ENCODE data around the gene C10orf90. TPM values are rescaled to one million over a fixed set of nuclear protein-coding genes. Genes with fewer than 3 reads are reported as not detected.

Gene C10orf90
- total RNA-seq, 2 donors from 2014 or later = not detected

DNA sequence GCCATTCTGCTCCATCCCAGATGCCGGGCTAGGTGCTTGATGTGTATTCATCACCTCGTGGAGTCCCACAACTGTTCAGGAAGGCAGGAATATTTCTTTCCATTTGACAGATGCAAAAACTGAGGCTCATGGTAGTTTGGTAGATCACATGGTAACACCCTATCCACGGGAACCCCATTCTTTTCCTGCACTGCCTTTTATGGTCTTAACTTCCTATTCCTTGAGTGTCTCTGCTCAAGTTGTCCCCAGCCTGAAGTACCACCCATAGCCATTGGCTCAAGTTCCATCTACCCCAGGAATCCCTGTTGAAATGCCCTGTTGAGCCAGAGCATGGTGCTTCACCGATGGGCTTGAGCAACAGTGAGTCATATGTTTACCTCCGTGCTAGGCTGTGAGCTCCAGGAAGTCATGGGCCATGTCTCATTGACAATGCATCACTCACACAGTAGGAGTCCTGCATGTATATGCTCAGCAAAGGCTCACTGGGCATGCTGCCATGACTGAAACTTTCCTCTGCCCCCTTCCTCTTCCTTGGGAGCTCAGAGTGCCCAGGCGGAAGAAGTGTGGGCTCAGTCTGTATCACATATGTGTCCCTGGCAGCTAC lies 210.5 kb downstream of the C10orf90 start:
- Mint-ChIP-seq H3K9me3 (peaks cover 0 to 3% of the 10 kb centered on the region in 2 donors), H3K27me3 (ENCODE audit: low read depth) (peaks cover 15% of the 10 kb centered on the region), H3K27ac (no peak overlapping the region), H3K4me3 (no peak overlapping the region), H3K36me3 (ENCODE audit: insufficient read depth in 2 of 2) (no peaks in the 10 kb centered on the region), H3K4me1 (ENCODE audit: low read depth) (no peaks in the 10 kb centered on the region)
- no peak for DNase-seq
- ATAC-seq (replicated peaks in 1 of 2) = peak; percentile 22 to 80

DNA sequence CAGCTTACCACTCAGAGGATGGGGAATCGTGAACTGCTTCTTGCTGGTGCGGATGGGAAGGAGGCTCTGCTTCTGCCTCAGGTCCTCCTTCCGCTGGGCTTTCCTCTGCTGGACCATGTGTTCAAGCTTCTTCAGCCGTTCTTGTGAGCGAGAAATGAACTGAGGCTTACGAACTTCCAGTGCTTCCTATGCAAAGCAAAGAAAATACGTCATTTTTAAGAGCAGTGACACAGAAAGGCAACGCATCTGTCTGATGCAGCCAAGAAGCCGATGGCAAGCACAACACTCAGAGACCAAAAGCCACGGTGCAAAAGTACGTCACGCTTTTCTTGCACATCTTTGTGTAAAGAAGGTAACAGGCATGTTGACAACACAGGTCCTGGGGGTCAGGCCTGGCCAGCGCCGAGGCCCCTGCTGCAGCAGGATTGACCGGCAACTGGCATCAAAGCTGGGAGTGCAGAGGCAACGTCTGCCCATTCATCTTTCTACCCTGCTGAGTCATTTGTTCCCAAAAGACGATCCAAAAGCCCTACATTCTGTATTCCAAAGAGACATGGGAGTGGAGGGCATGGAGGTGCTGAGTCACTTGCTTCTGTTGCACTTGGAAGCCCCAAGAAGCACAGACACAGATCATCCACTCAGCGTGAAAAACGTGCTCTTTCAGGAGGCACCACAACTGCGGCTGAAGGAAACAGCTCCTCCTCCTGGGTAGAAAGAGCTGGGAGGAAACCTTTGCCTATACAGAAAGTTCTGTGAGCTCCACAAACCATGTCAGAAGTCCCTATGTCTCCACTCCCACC lies 211.3 kb downstream of the C10orf90 start:
- DNase-seq (no peak), ATAC-seq (replicated peaks in 1 of 2) (no peak)
- H3K36me3 Mint-ChIP-seq (ENCODE audit: insufficient read depth in 2 of 2) = no peaks in the 10 kb centered on the region
- H3K4me1 Mint-ChIP-seq (ENCODE audit: low read depth) = no peaks in the 10 kb centered on the region
- no peak overlapping the region for H3K27ac Mint-ChIP-seq
- peaks cover 15% of the 10 kb centered on the region for H3K27me3 Mint-ChIP-seq (ENCODE audit: low read depth)
- H3K9me3 Mint-ChIP-seq = peaks cover 0 to 3% of the 10 kb centered on the region in 2 donors
- no peak overlapping the region for H3K4me3 Mint-ChIP-seq

DNA sequence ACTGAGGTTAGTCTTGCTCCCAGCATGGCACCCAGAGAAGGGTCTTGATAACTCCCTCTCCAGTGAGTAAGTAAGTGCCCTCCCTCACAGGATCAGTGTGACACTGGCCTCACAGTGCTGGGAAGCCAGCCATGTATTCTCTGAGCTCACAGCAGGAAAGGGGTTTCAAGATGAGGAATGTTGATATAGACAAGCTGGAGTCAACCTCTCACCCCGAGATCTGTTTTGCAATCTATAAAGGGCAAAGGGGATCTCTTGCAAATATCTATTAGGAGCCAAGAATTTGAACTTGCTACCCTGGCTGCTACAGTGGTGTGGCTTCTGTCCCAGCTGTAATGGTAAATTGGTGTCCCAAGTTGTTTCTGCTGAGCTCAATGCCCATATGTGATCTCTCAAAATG lies 212.0 kb downstream of the C10orf90 start:
- H3K4me1 Mint-ChIP-seq (ENCODE audit: low read depth) = no peaks in the 10 kb centered on the region
- H3K4me3 Mint-ChIP-seq = no peak overlapping the region
- peaks cover 0 to 2% of the 10 kb centered on the region in 2 donors for H3K9me3 Mint-ChIP-seq
- DNase-seq (no peak), ATAC-seq (replicated peaks in 1 of 2) (no peak)
- H3K27me3 Mint-ChIP-seq (ENCODE audit: low read depth) = peaks cover 12% of the 10 kb centered on the region
- no peak overlapping the region for H3K27ac Mint-ChIP-seq
- no peaks in the 10 kb centered on the region for H3K36me3 Mint-ChIP-seq (ENCODE audit: insufficient read depth in 2 of 2)

DNA sequence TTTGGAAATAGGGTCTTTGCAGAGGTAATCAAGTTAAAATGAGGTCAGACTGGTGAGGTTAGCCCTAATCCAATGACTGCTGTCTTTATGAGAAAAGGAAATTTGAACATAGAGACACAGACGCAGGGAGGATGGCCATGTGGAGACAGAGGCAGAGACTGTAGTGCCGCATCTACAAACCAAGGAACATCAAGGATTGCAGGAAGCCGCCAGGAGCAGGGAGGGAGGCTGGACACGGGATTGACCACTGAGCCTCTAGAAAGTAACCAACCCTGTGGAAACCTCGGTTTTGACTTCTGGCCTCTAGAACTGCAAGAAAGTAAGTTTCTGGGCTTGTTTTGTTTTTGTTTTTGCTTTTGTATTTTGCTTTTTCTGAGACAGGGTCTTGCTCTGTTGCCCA lies 213.9 kb downstream of the C10orf90 start:
- Mint-ChIP-seq H3K27me3 (ENCODE audit: low read depth) (no peaks in the 10 kb centered on the region), H3K9me3 (peaks cover 0 to 1% of the 10 kb centered on the region in 2 donors), H3K4me3 (no peak overlapping the region), H3K4me1 (ENCODE audit: low read depth) (no peaks in the 10 kb centered on the region), H3K36me3 (ENCODE audit: insufficient read depth in 2 of 2) (no peaks in the 10 kb centered on the region), H3K27ac (no peak overlapping the region)
- ATAC-seq (replicated peaks in 1 of 2) (no peak), DNase-seq (no peak)

DNA sequence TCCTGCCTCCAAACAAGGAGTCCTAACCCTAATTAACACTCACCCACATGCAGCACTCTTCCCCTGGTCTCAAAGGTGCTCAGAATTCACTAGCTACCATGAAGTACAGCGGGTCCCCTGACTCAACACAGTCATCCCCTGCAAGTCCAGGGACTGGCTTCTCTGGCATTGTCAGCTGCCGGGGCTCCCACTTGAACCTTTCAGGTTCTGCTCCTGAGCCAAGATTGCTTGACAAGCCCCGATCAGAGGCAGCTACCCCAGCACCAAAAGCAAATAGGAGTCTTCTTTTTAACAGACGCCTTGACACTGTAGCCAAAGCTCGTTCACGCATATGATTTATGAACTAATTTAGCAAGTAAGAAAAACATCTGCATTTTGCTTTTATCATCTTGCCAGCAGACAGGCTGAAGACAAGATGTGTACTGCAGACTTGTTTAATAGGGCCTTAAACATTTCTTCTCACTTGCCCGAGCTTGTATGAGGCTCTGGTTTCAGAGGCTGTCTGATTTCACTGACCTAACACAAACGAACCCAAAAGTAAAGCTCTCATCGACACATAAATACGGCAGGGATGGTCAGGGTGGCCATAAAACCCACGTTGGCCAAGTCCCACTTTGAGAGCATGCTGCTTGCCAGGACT lies 214.6 kb downstream of the C10orf90 start:
- ATAC-seq (replicated peaks in 1 of 2) = no peak
- Mint-ChIP-seq H3K9me3 (peaks cover 0 to 1% of the 10 kb centered on the region in 2 donors), H3K27me3 (ENCODE audit: low read depth) (no peaks in the 10 kb centered on the region), H3K4me3 (no peak overlapping the region), H3K36me3 (ENCODE audit: insufficient read depth in 2 of 2) (no peaks in the 10 kb centered on the region), H3K27ac (no peak overlapping the region), H3K4me1 (ENCODE audit: low read depth) (no peaks in the 10 kb centered on the region)
- DNase-seq = no peak

DNA sequence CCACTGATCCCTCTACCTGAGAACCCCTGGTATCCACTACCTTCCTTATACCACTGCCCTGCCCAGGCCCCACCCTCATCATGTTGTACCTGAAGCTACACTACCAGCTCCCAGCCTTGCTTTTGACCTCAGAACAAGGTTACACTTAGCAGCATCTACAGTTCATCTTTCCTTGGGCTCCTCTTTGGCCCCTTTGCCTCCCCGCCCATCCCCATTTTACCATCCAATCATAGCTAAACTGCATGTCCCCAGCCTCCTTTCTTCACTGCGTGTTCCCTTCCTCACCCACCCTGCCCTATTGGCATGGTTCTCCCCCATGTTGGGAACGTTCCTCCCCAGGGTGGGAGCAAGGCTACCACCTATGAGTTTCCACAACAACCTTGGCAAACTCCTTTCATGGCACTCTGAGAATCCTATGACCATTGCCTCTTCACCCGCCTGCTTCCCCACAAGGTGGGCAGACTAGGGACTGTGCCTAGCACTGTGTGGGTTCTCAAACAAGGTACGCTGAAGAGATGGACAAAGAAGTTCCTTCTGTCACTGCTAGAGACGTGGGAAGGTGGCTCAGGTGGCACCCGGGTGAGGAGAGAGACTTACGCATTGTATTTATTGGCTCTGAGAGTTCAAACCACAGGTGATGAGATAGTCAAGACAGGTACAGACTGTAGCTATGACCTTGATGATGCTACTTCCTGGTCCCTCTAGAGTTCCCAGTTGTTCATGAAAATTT lies 215.3 kb downstream of the C10orf90 start:
- H3K4me3 Mint-ChIP-seq = no peak overlapping the region
- no peak overlapping the region for H3K27ac Mint-ChIP-seq
- ATAC-seq (replicated peaks in 1 of 2) (no peak), DNase-seq (no peak)
- H3K9me3 Mint-ChIP-seq = no peaks in the 10 kb centered on the region
- H3K27me3 Mint-ChIP-seq (ENCODE audit: low read depth) = no peaks in the 10 kb centered on the region
- no peaks in the 10 kb centered on the region for H3K36me3 Mint-ChIP-seq (ENCODE audit: insufficient read depth in 2 of 2)
- H3K4me1 Mint-ChIP-seq (ENCODE audit: low read depth) = no peaks in the 10 kb centered on the region

DNA sequence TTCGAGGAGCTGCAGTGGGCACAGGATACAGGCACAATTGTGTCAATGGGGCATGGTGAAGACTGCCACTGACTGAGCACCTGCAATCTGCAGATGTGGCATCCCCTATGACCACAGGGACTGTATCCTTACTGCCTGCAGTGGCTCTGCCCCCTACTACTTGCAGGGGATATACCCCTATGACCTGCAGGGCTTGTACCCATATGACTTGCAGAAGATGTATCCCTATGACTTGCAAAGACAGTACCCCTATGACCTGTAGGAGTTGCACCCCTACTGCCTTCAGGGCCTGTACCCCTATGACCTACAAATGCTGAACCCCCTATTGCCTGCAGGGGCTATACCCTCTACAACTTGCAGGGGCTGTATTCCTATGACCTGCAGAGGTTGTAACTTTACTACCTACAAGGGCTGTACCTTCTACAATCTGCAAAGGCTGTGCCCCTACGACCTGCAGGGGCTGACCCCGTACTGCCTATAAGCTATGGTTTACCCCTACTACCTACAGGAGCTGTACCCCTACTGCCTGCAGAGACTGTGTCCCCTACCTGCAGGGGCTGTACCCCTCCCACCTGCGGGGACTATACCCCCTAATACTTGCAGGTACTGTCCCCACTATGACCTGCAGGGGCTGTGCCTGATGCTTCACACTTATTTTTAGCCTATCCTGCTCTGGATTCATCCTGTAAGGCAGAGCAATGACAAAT lies 216.3 kb downstream of the C10orf90 start:
- Mint-ChIP-seq H3K27me3 (ENCODE audit: low read depth) (no peaks in the 10 kb centered on the region), H3K36me3 (ENCODE audit: insufficient read depth in 2 of 2) (no peaks in the 10 kb centered on the region), H3K4me3 (no peak overlapping the region), H3K27ac (no peak overlapping the region), H3K4me1 (ENCODE audit: low read depth) (no peaks in the 10 kb centered on the region), H3K9me3 (no peaks in the 10 kb centered on the region)
- ATAC-seq (replicated peaks in 1 of 2) (no peak), DNase-seq (no peak)

DNA sequence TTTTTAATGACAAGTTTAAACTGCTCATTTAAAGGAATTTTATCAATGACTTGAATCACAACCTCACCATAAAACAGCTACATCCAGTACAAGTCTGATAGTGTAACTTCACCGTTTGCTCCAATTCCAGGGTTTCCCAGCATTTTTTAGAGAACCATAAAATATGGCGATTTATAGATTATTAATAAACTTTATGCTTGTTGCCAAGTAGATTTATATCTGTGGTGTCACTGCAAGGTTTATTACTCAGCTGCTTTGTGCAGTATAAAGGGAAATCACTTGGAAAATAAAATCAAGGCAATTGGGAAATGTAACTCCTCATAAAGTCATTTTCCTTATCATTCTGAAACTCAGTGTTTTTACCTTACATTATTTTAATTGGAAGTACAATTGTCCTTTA lies 218.2 kb downstream of the C10orf90 start:
- Mint-ChIP-seq H3K36me3 (ENCODE audit: insufficient read depth in 2 of 2) (no peaks in the 10 kb centered on the region), H3K4me3 (no peak overlapping the region), H3K4me1 (ENCODE audit: low read depth) (no peaks in the 10 kb centered on the region), H3K9me3 (peaks cover 0 to 2% of the 10 kb centered on the region in 2 donors), H3K27me3 (ENCODE audit: low read depth) (no peaks in the 10 kb centered on the region), H3K27ac (no peak overlapping the region)
- ATAC-seq (replicated peaks in 1 of 2) (no peak), DNase-seq (no peak)

DNA sequence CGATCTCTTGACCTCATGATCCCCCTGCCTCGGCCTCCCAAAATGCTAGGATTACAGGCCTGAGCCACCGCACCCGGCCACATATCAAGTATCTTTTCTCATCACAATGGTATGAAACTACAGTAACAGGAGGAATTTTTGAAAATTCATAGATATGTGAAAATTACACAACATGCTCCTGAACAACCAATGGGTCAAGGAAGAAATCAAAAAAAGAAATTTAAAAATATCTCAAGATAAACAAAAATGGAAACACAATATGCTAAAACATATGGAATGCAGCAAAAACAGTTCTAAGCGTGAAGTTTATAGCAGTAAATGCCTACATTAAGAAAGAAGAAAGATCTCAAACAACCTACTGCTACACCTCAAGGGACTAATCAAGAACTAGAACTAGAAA lies 222.4 kb downstream of the C10orf90 start:
- Mint-ChIP-seq H3K9me3 (peaks cover 3 to 7% of the 10 kb centered on the region in 2 donors), H3K27me3 (ENCODE audit: low read depth) (no peaks in the 10 kb centered on the region), H3K4me3 (no peak overlapping the region), H3K4me1 (ENCODE audit: low read depth) (no peaks in the 10 kb centered on the region), H3K27ac (no peak overlapping the region), H3K36me3 (ENCODE audit: insufficient read depth in 2 of 2) (no peaks in the 10 kb centered on the region)
- no peak for ATAC-seq (replicated peaks in 1 of 2)
- no peak for DNase-seq

DNA sequence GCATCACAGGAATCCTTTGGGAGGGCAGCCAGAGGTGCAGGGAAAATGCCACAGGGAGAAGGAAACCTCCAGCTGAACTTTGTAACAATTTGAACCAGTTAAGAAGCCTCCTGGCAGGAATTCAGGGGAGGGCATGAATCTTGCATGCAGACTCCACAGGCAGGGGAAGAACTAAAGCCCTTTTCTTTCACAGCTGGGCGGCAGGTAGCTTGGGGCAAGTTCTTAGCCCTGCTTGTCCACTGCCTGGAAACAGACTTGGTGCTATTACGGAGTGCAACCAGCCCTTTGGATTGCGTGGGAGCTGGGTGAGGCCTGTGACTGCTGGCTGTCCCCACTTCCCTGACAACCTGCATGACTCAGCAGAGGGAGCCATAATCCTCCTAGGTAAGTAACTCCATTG lies 230.6 kb downstream of the C10orf90 start:
- Mint-ChIP-seq H3K4me1 (ENCODE audit: low read depth) (no peaks in the 10 kb centered on the region), H3K27me3 (ENCODE audit: low read depth) (no peaks in the 10 kb centered on the region), H3K36me3 (ENCODE audit: insufficient read depth in 2 of 2) (no peaks in the 10 kb centered on the region), H3K4me3 (no peak overlapping the region), H3K9me3 (peaks cover 3 to 4% of the 10 kb centered on the region in 2 donors), H3K27ac (no peak overlapping the region)
- ATAC-seq (replicated peaks in 1 of 2) (no peak), DNase-seq (no peak)

DNA sequence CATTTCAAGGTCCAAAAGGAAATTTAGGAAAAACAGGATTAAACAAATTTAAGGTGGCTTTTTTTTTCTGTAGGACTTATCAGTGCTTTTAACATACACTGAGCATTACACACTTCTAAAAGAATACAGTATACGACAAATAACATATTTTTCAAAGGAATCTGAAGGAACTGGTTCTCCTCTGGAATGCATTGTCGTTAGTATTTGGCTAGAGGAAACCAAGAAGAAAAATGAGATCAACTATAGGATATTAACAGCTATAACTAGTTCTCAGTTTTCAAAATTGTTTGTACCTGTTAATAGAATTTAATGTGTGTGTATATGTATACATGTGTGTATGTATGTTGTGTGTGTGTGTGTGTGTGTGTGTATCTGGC lies 232.1 kb downstream of the C10orf90 start:
- no peak overlapping the region for H3K4me3 Mint-ChIP-seq
- no peaks in the 10 kb centered on the region for H3K27me3 Mint-ChIP-seq (ENCODE audit: low read depth)
- H3K4me1 Mint-ChIP-seq (ENCODE audit: low read depth) = no peaks in the 10 kb centered on the region
- no peak overlapping the region for H3K27ac Mint-ChIP-seq
- H3K9me3 Mint-ChIP-seq = peaks cover 2% of the 10 kb centered on the region in 2 donors
- ATAC-seq (replicated peaks in 1 of 2) (no peak), DNase-seq (no peak)
- H3K36me3 Mint-ChIP-seq (ENCODE audit: insufficient read depth in 2 of 2) = no peaks in the 10 kb centered on the region

DNA sequence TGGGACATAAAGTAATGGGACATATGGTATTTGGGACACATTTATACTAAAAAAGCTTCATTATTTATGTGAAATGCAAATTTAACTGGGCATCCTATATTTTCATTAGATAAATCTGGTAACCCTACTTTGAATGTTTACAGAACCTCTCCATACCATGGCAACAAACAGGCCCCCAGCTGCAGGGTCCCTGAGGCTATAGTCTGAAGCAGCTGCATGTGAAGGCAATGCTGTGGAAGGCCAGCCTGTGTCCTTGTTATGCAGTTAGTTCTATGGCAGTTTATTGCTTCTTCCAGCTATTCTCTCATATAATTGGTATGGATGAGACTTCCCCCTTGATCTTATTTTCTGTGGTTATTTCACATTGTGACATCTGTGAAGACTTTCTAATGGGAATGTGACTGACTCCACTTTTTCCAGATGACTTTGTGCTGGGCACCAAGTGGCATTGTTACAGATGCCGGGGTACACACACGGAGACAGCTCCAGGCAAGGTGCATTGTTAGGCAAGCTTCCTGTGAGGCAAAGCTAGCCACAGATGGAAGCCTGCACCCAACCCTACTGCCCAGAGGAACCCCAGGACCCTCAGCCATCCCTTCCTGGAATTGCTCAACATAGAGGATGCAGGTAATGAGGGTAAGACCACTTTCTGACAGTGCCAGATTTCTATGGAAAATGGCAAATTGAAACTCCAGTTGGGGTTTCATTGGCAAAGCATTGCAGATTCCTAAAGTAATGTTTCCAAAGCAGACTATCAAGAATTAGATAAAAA lies 232.7 kb downstream of the C10orf90 start:
- ATAC-seq (replicated peaks in 1 of 2) (no peak), DNase-seq (no peak)
- H3K27ac Mint-ChIP-seq = no peak overlapping the region
- no peaks in the 10 kb centered on the region for H3K27me3 Mint-ChIP-seq (ENCODE audit: low read depth)
- H3K4me3 Mint-ChIP-seq = no peak overlapping the region
- no peaks in the 10 kb centered on the region for H3K36me3 Mint-ChIP-seq (ENCODE audit: insufficient read depth in 2 of 2)
- H3K4me1 Mint-ChIP-seq (ENCODE audit: low read depth) = no peaks in the 10 kb centered on the region
- H3K9me3 Mint-ChIP-seq = peaks cover 0 to 2% of the 10 kb centered on the region in 2 donors

Measured in activated T-cell treated with anti-CD3 and anti-CD28 coated beads, Interleukin-2, amount 50 U/mL, for 72 hours (primary cell).